DMS114 treated with DMSO at 0.1 percent for 48 hours (cell line): Measurements from ENCODE around the gene MYO16.

Experiments
- DNase-seq: peaks from one replicate; lab custom pipeline; 2025; ENCODE audit not compliant: unreplicated experiment; lab: John Stamatoyannopoulos, UW

MYO16 gene

DNA sequence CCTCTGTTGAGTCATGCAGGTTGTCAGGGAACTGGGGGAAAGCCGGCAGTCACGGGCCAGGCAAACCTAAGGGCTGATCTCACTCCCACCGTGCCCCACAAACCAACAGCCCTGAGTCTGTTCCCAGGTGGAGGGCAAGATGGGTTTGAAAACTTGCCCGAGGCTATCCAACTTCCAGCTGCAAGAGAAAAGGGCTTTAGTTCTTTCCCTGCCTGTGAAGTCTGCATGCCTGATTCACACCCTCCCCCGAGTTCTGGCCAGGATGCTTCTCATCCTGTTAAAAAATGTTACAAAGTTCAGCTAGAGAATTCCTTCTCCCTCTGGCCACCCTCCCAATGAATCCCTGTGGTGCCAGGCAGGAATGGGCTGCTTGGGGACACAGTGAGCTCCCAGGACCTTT, 33.1 kb downstream of the MYO16 start:
- DNase-seq, result no peak

GRCh38 chr13:108663710-108664109, 34.3 kb downstream of the MYO16 start:
- no peak for DNase-seq

- DNase-seq, result no peak
Observed at GRCh38 chr13:108667205-108667604, 37.8 kb downstream of the MYO16 start.

DNA sequence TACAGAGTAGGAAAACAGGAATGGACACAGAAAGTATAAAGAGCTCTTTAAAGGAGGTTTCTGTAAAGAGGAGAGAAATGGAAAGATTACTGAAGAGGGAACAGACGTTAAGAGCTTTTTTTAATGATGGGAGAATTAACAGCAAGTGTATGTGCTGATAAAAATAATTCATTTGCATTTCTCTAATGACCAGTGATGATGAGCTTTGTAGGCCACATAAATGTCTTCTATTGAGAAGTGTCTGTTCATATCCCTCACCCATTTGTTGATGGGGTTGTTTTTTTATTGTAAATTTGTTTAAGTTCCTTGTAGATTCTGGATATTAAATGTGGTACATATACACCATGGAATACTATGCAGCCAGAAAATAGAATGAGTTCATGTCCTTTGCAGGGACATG, 40.0 kb downstream of the MYO16 start:
- DNase-seq, result no peak

DNA sequence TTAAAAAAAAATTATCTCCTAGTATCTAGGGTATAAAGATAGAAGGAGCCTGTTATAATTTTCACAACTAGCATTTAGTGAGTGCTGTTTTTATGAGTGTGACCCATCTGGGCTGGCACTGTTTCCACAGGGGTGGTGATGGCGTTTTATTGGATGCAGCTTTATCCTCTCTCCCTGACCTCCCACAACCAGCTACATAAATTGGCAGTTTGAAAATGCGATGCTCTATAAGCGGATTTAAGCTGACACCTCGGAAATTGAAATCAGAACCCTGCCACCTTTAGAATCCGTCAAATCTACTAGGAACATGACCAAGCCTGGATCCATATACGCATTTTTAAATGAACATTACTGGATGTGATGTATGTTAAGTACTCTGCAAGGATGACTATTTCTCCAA, 44.9 kb downstream of the MYO16 start:
- no peak for DNase-seq

- DNase-seq, result no peak
Observed at GRCh38 chr13:108674771-108675170, 45.4 kb downstream of the MYO16 start.

- no peak for DNase-seq
Observed at GRCh38 chr13:108676620-108677019, 47.2 kb downstream of the MYO16 start.

- DNase-seq, result no peak
Observed at GRCh38 chr13:108677806-108678205, 48.4 kb downstream of the MYO16 start.

DNA sequence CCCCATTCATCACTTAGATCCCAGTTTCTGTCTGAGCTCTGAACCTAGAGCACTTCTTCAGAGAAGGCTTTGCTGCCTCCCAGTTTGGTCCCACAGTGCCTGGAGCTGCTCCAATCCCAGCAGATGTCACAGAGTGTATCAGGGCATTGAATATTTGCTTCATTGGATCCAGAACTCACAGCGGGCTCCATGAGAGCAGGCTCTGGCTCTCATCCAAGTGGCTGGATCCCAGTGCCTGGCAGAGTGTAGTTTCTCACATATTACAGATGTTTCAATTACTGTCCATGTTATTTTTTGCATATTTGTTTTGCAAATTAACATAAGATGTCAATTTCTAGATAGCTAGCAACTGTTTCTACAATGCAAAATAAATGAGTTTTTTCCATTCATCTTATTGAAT, 50.6 kb downstream of the MYO16 start:
- DNase-seq, result no peak

GRCh38 chr13:108681986-108682575, 52.7 kb downstream of the MYO16 start:
- no peak for DNase-seq

GRCh38 chr13:108682714-108683113, 53.3 kb downstream of the MYO16 start:
- DNase-seq, result no peak

DNA sequence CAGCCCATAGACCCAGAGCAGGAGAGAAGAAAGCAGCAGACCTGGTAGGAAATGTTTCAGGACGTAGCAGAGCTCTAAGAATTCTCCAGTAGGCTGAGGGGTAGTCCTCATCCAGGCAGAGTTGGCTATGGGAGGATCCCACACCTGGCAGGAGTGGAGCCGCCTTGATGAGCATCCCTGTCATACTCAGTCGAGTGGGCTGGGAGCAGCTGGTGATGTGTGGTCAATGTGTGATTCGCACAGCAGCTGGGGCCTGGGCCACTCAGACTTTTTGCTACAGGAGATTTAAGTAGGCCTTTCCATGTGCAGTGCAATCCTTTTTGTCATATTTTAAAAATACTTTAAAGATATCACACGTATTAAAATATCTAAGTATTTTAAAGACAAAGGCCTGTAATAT, 56.6 kb downstream of the MYO16 start:
- DNase-seq, result no peak

DNA sequence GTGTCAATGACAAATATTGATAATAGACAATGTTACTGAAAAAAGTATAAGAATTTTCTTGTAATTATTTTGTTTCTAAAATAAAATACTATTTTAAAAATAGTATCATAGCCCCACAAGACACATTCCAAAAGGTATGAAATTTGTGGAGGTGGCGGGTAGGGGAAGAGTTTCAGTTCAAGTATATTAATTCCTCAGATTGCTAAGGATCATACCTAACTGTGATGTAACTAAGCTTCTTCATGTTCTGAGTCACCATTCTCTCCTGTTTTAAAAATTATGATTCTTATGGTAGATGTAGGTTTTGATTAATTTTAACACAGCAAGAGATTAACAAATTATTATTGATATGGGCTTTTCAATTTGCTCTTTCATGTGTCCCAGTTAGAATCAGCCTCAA, 61.3 kb downstream of the MYO16 start:
- no peak for DNase-seq

- DNase-seq, result no peak
Observed at GRCh38 chr13:108700422-108701170, 71.2 kb downstream of the MYO16 start.

DNA sequence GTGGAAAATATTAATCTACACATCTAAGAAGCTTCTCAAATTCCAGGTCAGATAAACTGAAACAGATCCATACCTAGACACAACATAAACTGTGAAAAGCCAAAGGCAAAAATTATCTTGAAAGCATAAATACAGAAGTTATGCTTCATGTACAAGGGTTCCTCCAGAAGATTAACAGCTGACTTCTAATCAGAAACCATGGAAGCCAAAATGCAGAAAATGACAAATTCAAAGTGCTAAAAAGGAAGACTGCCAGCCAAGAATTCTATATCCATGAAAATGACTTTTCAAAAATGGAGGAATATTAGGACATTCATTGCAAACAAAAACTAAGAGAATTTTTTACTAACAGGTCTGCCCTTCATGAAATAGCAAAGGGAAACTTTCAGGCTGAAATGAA, 72.8 kb downstream of the MYO16 start:
- DNase-seq, result no peak

- no peak for DNase-seq
Observed at GRCh38 chr13:108705031-108705430, 75.6 kb downstream of the MYO16 start.

DNA sequence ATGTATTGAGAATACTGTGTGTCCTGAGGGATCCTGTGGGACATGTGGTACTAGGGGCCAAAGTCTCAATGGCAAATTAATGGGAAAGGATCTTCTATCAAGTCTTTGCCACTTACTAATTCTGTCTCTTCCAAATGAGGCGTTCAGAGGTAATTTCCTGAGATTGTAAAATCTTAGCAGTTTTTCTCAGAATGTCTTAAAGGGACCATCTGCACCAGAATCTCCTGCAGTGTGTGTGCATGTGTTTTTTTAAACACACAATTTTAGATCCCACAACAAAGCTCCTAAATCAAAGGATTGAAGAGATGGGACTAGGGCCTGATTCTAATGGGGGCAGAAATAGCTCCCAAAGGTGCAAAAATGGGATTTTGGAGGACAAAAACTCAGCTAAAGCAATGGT, 78.2 kb downstream of the MYO16 start:
- DNase-seq, result no peak

DNA sequence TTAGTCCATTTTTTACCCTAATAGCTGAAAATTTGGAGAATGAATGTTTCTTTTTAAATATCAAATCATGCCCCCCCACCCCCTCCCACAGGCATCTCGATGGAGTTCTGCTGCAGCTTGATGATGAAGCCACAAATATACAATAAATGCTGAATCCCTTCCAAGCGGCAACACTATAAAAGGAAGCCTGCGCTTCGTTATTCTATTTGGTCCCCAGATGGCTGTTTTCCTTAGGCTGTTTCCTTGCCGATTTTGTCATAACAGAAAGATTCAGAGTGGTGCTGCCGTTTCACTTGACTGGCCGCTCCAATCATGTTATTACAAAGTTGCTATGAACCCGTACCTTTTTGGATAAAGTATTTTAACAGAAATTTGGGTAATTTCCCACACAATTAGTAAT, 79.5 kb downstream of the MYO16 start:
- DNase-seq, result no peak

DNA sequence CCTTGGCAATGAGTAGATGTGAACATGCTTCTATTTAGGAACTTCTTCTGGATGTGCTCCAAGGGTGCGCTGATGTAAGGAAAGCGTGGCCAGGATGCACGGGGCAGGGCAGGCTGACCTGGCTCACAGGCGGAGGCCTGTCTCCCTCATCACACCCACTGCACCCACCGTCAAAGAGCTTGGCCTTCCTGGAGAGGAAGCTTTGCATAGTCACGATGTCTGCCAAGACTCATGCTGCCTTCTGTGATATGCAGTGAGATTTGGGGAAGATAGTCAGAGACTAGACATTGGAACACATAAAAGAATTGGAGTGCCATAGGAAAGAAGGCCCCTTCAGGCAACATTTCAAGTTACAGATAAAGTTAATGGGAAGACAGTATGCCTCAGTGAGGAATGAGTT, 82.0 kb downstream of the MYO16 start:
- DNase-seq, result no peak

GRCh38 chr13:108725471-108725870, 96.1 kb downstream of the MYO16 start:
- DNase-seq, result no peak

DNA sequence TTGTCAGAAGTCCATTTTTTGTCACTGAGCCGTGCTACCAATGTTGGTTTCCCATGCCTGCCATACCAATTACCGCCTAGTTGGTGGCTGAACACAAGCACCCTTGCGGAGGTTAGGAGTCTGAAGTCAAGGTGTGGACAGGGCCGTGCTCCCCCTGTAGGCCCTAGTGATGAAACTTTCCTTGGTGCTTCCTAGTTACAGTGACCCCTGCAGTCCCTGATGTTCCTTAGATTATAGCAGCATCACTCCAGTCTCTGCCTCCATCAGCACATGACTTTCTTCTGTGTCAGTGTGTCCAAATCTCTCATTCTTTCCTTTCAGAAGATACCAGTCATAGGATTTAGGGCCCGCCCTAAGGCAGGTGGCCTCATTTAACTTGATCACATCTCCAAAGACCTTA, 99.0 kb downstream of the MYO16 start:
- DNase-seq, result no peak

- no peak for DNase-seq
Observed at GRCh38 chr13:108733022-108733560, 103.7 kb downstream of the MYO16 start.

GRCh38 chr13:108734676-108735075, 105.3 kb downstream of the MYO16 start:
- DNase-seq, result no peak
